Inflammatory macrophage (primary cell): Measurements from ENCODE around the gene SCRG1.

Experiments used
- DNase-seq, 2 donors: peaks; one replicate each; pipeline ENCODE4 v3.0.0-alpha.2; 2020 to 2022

The SCRG1 gene

DNA sequence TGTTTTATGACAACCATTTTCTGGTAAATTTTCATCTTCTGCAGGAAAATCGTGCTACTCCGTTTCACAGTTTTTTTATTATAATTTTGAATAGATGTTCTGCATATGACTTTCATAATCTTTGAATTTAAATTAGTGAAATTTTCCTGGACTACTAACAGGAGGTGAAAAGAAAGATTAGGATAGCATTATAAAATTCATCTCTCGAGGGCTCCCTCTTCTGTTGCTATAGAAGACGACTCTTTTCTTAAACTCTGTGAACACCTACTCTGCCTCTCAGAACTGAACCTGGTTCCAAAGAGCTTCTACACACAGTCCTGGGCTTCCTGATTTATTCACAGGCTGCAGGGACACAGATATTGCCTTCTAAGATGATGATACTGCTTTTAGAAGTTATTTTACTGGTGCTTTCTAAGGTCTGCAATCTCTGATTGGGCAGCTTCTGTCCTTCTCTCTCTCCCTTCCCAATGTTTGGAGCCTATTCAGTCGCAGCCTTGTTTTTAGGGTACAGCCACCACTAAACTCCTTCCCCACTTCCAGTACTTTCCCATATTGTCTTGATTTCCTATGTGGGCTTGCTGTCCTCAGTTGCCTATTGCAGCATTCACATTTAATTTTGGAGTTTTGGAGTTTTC, 38.2 kb downstream of the SCRG1 start:
- DNase-seq, result no peak

GRCh38 chr4:173357939-173358338, 41.0 kb downstream of the SCRG1 start:
- no peak for DNase-seq

DNA sequence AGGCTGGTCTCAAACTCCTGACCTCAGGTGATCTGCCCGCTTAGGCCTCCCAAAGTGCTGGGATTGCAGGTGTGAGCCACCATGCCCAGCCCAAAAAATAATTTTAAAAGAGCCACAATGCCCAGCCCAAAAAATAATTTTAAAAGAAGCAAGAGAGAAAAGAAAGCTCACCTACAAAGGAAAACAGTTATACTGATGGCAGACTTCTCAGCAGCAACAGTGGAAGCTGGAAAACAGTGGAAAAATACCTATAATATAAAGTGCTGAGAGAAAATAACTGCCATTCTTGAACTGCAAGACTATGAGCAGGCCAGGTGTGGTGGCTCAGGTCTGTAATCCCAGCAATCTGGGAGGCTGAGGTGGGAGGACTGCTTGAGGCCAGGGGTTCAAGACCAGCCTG, 51.4 kb downstream of the SCRG1 start:
- no peak for DNase-seq

DNA sequence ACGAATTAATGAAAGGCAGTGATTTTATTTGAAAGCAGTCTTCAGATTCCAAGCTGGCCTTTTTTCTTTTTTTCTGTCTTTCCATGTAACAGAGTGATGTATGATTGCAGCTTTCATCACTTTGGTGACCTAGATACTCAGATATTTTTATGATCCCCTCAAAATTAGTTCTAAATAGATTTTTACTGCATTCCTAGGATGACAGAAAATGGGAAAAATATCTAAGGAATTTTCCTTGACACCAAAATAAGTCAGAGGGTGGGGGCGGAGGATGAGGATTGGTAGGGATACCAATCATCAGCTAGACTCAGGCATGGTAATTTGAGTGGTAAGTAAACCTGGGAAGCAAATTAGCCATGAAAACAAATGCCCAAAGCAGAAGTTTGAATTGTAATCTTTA, 52.8 kb downstream of the SCRG1 start:
- no peak for DNase-seq

- DNase-seq, result no peak
Measured at GRCh38 chr4:173345648-173346047, 53.3 kb downstream of the SCRG1 start.

DNA sequence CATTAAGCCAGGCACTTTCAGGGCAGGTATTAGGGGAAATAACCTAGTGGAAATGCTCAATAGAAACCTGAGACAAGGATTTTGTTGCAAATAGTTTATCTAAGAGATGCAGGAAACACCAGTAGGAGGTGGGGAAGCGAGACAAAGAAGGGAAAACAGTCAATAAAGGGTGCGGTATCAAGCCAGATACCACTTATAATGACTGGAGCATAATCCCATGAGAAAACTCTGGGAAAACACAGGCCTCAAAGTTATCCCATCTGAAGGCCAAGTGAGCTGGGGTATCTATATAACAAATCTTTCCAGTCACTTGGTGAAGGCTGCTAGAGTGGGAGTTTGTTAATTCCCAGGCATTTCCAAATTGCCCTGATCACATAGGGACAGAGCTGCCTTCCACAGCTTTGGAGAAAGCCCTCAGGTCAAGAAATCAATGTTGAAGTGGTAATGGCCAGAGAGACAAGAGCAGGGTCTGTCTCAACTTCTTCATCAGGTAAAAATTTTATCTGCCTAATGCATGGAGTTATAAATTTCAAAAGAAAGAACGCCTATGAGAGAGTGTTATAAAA, 55.0 kb downstream of the SCRG1 start:
- DNase-seq, result no peak

DNA sequence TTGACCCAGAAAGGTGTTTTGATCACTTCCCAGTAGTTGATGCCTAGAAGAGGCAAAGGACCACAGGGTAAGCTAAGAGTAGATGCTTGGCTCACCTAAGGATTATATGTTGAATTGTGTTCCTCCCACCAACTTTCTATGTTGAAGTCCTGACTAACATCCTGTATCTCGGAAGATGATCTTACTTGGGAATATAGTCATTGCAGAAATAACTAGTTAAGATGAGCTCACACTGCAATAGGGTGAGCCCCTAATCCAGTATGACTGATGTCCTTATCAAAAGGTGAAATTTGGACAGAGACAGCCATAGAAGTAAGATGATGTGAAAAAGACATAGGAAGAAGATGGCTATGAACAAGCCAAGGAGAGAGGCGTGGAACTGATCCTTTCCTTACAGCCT, 61.5 kb downstream of the SCRG1 start:
- DNase-seq, result no peak

DNA sequence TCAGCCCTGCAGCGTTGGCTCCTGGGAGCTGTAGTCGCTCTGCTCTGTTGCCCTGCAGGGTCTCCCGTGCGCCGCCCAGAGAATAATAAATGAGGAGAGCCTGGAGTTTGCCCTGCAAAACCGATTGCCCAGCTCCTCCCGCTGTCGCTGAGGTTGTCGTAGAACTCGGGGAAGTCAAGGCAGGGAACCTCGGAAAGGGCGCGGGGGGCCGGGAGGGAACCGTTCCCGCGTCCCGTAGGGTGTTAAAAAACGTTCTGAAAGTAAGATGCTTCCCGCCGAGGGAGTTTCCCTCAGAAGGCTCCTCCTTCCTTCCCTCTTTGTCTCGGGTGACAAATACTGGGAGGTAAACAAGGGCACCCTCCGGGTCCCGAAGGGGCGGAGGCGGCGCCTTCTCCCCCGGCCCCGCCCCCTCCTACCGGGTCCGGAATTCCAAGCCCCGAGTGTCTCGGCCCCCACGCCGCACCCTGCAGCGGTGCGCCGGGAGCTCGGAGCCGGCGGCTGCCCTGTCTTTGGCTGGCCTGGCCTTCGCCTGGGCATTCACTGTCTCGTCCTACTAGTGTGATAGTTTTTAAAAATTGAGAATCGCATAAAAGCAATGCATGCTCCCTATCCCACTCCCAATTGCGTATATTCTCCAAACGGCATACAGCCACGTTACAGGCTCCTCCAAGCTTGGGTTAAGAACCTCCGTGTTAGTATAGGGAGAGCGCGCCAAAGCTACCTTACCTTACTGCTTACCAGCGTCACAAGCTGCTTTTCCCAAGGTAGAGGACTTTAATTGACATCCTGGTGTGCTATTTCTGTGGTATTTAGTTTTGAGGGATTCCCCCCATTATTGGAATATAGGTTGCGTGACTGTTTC, 63.8 kb downstream of the SCRG1 start:
- peak; percentile 59 to 74 for DNase-seq
